Ascending aorta (tissue), 2 donors: ENCODE results near the gene CLASP1. TPM values are rescaled to one million over a fixed set of nuclear protein-coding genes. Genes with fewer than 3 reads are reported as not detected.
"Not testable (repeated sequence)": the region's sequence is repeated elsewhere in the genome, so short reads cannot be mapped to it uniquely, and the experiment has no call there.

Source experiments
- DNase-seq, 2 donors: peaks; one replicate each; pipeline ENCODE4 v3.0.0-alpha.2; 2019; ENCODE audit warnings: low spot score in 2 of 2
- H3K27ac ChIP-seq, 2 donors: fragments of 200-600 bp; sonication (generic); one replicate each; pipeline ENCODE4 v1.5.1; 2016 to 2017; ENCODE audit warnings: mild to moderate bottlenecking in 1 of 2
- H3K27me3 ChIP-seq: fragments of 200-600 bp; sonication (generic); one replicate; pipeline ENCODE4 v1.5.1; 2017
- H3K36me3 ChIP-seq, 2 donors: fragments of 200-600 bp; sonication (generic); one replicate each; pipeline ENCODE4 v1.5.1; 2016
- H3K4me1 ChIP-seq, 2 donors: fragments of 200-600 bp; sonication (generic); one replicate each; pipeline ENCODE4 v1.5.1; 2016 to 2017; ENCODE audit warnings: mild to moderate bottlenecking in 1 of 2
- H3K4me3 ChIP-seq, 2 donors: fragments of 200-600 bp; sonication (generic); one replicate each; pipeline ENCODE4 v1.5.1; 2016 to 2017; ENCODE audit warnings: mild to moderate bottlenecking in 1 of 2
- H3K9me3 ChIP-seq, 2 donors: fragments of 200-600 bp; sonication (generic); one replicate each; pipeline ENCODE4 v1.5.1; 2016
- CTCF ChIP-seq, 3 experiments: fragments of 200-600 bp in 2 of 3; fragments of 450-650 bp in 1 of 3; sonication (generic) in 2 of 3; IDR thresholded peaks; one replicate each; pipeline ENCODE4 v1.5.1; 2016 to 2019; ENCODE audit warnings: antibody characterized with exemption in 3 of 3, mild to moderate bottlenecking in 1 of 3, moderate library complexity in 1 of 3
- intact Hi-C: fragments of 100-400 bp; cut with DNase I; formaldehyde crosslinking; loops from one replicate; pipeline ENCODE4 v1.15.1; 2023
- total RNA-seq: library from RNA; depleted of rRNA; stranded (reverse); fragments of >200 nt; gene quantifications from one replicate; pipeline ENCODE4 v1.1.0, GENCODE V29; 2016

The CLASP1 gene
- total RNA-seq, 1 donor from 2014 or later, result 78.0 TPM

GRCh38 chr2:121450301-121450700 is 199.0 kb downstream of the CLASP1 start:
- Histone ChIP-seq H3K27ac (no peak overlapping the region), H3K36me3 (peaks cover 63 to 74% of the 10 kb centered on the region in 2 donors), H3K4me1 (no peaks in the 10 kb centered on the region), H3K4me3 (no peak overlapping the region), H3K9me3 (no peaks in the 10 kb centered on the region), H3K27me3 (no peaks in the 10 kb centered on the region)
- DNase-seq, result no peak
- intact Hi-C loops, result no loop called here
- TF ChIP-seq CTCF (IDR thresholded peaks at IDR 0.05), result no peak

GRCh38 chr2:121446647-121447241 is 202.5 kb downstream of the CLASP1 start:
- Histone ChIP-seq H3K9me3 (no peaks in the 10 kb centered on the region), H3K27ac (no peak overlapping the region), H3K4me1 (no peaks in the 10 kb centered on the region), H3K4me3 (no peak overlapping the region), H3K27me3 (no peaks in the 10 kb centered on the region), H3K36me3 (peaks cover 71 to 75% of the 10 kb centered on the region in 2 donors)
- intact Hi-C loops, result no loop called here
- no peak for TF ChIP-seq CTCF (IDR thresholded peaks at IDR 0.05)
- DNase-seq, result no peak

- H3K4me1 ChIP-seq, result no peaks in the 10 kb centered on the region
- intact Hi-C loops, result no loop called here
- no peaks in the 10 kb centered on the region for H3K27me3 ChIP-seq
- peaks cover 46 to 59% of the 10 kb centered on the region in 2 donors for H3K36me3 ChIP-seq
- no peaks in the 10 kb centered on the region for H3K9me3 ChIP-seq
- no peak for TF ChIP-seq CTCF (IDR thresholded peaks at IDR 0.05)
- no peak overlapping the region for H3K4me3 ChIP-seq
- DNase-seq, result no peak
- H3K27ac ChIP-seq, result no peak overlapping the region
Observed at GRCh38 chr2:121442889-121443288, 206.4 kb downstream of the CLASP1 start.

- H3K4me3 ChIP-seq, H3K27me3 ChIP-seq, DNase-seq, intact Hi-C loops, H3K4me1 ChIP-seq, H3K27ac ChIP-seq, H3K9me3 ChIP-seq: not testable (repeated sequence)
- peaks cover 10 to 17% of the 10 kb centered on the region in 2 donors for H3K36me3 ChIP-seq
Observed at GRCh38 chr2:121438290-121438689, 211.0 kb downstream of the CLASP1 start.

GRCh38 chr2:121436918-121437317 is 212.3 kb downstream of the CLASP1 start:
- DNase-seq, result no peak
- no peak for TF ChIP-seq CTCF (IDR thresholded peaks at IDR 0.05)
- Histone ChIP-seq H3K27ac (no peak overlapping the region), H3K36me3 (peaks cover 4 to 13% of the 10 kb centered on the region in 2 donors), H3K4me3 (no peak overlapping the region), H3K9me3 (no peaks in the 10 kb centered on the region), H3K4me1 (no peaks in the 10 kb centered on the region), H3K27me3 (no peaks in the 10 kb centered on the region)
- intact Hi-C loops, result no loop called here

GRCh38 chr2:121435790-121436189 is 213.5 kb downstream of the CLASP1 start:
- intact Hi-C loops, result no loop called here
- DNase-seq, result no peak
- Histone ChIP-seq H3K9me3 (no peaks in the 10 kb centered on the region), H3K27ac (no peak overlapping the region), H3K27me3 (no peaks in the 10 kb centered on the region), H3K36me3 (peaks cover 0 to 11% of the 10 kb centered on the region in 2 donors), H3K4me3 (no peak overlapping the region), H3K4me1 (no peaks in the 10 kb centered on the region)
- no peak for TF ChIP-seq CTCF (IDR thresholded peaks at IDR 0.05)
